Inflammatory macrophage treated with lipopolysaccharide for 1 hour (primary cell): ENCODE measurements around the gene PALMD.
A peak's percentile ranks its signal among the peaks of the same experiment; 100 is the strongest.

ENCODE experiments used
- DNase-seq, 2 donors: peaks; one replicate each; pipeline ENCODE4 v3.0.0-alpha.2; 2020 to 2022

PALMD gene

DNA sequence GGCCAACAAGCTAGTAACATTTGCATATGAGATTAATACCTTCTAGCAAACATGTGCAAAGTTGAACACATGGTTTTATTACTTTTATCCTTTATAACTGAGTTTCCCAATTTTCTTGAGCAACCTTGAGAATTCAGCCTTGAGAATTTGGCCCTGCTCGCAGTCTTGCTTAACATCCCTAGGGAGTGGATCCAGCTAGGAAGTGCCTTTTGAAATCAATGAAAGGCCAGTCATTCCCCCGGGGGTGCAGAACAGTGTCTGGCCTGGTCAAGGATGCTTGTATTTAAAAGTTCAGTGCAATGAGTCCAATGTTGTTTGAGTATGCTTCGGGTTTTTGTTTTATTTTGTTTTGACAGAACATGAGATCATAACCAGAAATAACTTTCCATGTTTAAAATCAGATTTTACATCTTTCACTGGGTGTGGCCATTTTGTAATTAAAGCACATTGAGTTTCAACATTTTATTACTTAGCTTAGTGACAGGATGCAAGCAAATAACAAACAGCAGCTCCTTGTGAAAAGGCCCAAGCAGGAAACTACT, 16.7 kb downstream of the PALMD start:
- DNase-seq: no peak

- no peak for DNase-seq
Measured at GRCh38 chr1:99663501-99663900, 17.6 kb downstream of the PALMD start.

DNA sequence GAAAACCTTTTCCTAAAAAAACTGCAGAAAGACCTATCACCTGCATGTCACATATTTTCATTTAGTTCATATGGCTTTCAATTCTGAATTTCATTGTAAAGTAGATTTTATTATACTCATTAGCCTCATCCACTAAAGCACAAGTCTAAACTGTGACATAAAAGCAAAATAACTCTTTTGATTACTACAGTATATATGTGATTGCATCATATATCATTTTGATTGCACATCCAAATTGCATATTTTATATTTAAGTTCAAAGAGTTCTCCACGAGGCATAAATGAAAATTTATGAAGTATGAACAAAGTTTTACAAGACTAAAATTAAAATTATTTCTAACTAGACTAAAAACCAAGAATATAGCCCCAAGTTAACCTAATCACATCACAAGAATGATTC, 19.3 kb downstream of the PALMD start:
- no peak for DNase-seq

DNA sequence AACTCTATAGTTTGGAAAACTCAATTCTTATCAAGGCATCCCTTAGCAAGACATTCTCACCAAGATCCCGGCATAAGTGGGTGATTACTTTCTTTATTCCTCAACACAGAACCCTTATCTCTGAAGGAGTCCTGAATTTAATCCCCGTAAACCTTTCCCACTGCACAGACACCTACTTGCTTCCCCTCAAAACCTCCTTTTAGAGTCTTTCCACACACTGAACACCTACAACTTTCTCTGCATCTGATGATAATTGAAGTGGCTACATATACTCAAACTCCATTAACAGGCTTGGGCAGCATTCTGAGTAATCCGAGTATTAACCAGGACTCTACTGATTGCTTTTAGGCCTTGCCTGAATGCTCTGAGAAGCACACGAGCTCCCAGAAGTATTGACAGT, 23.5 kb downstream of the PALMD start:
- no peak for DNase-seq

- no peak for DNase-seq
Measured at GRCh38 chr1:99669821-99670220, 23.9 kb downstream of the PALMD start.

DNA sequence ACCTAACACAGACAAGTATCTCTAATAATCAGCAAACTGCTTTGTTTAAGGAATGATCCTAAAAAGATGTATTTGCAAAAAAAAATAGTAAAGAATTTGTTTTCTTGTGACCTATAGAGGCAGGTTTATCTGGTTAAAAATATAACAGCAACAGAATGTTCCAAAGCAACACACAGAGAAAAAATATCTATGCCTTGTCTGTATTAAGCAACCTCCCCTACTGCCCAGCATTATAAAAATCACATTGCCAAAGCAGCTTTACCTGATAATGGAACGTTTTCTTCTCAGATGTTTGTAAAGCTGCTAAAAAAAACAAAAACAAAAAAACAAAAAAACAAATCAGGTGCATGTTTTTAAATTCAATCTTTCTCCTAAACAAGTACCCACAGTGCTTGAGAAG, 24.7 kb downstream of the PALMD start:
- DNase-seq: no peak

DNA sequence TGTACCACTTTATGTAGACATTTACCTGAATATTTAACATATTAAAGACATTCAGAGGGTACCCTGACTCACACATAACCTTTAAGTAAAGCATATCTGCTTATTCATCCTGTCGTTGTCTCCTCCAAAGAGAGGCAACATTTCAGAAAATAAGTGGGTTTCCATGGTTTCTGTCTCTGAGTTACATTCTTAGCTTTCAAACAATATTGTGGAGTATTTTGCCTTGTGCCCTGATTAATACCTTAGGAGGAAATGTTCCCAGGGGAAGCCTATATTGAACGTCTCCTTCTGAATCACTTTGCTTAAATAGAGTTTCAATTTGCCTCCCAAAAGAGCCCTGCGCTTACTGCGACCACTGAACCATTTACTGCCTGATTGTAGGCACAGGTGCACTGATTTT, 26.1 kb downstream of the PALMD start:
- no peak for DNase-seq

GRCh38 chr1:99672530-99673213, 26.8 kb downstream of the PALMD start:
- DNase-seq: no peak

GRCh38 chr1:99673315-99673714, 27.4 kb downstream of the PALMD start:
- no peak for DNase-seq

GRCh38 chr1:99674115-99675064, 28.5 kb downstream of the PALMD start:
- no peak for DNase-seq

GRCh38 chr1:99675292-99675691, 29.4 kb downstream of the PALMD start:
- no peak for DNase-seq

GRCh38 chr1:99675994-99676393, 30.1 kb downstream of the PALMD start:
- no peak for DNase-seq

DNA sequence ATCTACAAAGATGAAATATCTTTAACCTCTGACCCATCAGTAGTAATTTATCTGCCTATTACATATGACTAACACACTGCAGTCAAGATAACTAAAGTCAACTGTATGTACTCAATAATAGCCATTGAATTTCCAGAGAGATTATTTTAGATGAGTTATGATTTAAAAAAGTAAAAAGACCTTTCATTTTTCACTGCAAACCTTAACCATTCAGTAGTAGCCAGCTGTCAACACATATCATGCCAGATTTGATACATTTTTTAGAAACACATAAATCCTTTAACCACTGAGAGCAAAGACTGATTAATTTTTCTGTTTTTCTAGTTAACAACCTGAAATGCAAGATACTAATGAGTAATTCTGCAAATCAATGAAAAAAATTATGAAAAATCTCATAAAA, 31.0 kb downstream of the PALMD start:
- DNase-seq: no peak

DNA sequence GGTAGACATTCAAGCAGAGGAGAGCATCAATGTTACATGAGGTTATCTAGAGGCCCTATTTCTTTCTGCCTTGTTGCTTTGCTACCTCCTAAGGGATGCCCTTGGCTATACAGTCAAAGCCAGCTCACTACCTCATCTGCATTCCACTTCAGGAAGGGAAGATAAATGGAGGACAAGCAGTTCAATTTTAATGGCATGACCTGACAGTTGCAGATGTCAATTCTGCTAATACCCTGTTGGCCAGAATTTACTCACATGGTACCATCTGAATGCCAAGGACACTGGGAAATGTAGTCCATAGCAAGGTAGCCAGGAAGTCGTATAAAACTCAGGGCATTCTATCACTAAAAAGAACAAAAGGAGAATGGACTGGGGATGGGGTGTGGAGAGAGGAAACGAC, 31.5 kb downstream of the PALMD start:
- DNase-seq: no peak

- no peak for DNase-seq
Measured at GRCh38 chr1:99680270-99680669, 34.4 kb downstream of the PALMD start.

DNA sequence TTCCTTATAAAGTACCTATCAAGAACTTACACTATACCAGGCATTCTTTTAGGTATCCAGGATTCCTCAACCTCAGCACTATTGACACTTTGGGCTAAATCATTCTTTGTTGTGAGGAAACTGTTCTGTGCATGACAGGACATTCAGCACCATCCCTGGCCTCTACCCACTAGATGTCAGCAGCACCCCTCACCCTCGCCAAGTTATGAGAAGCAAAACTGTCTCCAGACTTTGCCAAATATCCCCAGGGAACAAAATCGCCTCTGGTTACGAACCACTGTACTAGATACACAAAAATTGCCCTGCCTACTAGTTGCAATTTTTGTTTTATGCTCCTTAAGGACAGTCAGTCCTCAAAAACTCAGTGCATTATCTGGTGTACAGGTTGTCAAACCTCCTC, 35.7 kb downstream of the PALMD start:
- no peak for DNase-seq

- DNase-seq: no peak
Measured at GRCh38 chr1:99682291-99682751, 36.4 kb downstream of the PALMD start.

DNA sequence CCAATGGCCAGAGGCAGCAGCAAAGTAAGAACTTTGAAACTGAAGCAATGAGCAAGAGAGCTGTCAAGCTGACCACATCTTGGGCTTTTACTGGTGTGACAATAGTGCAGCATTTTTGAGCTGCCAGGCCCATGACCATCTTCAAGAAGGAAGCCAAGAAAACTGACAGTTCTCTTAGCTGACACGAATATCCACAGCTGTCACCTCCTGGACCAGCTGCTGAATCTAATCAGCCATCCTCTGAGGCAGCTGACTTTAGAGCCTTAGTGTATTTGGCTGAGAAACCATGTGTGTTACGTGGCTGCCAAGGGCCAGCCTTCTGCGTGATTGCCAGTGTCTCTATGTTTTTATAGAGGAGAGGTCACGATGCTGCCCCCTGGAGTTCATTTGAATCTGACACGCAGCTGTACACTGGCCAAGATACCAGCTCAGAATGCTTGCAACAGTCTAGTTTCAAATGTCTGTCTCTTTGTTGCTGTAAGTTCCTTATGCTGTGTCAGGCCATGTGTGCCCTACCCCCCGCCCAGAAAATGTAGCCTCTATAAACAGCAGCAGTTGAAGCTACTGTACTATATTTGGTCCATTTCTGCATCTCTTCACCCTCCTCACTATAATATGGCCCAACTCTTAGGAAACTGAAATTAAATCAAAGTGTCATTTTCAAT, 39.7 kb downstream of the PALMD start:
- peak; percentile 21 to 64 for DNase-seq

GRCh38 chr1:99691175-99691574, 45.3 kb downstream of the PALMD start:
- no peak for DNase-seq

- no peak for DNase-seq
Measured at GRCh38 chr1:99696616-99697015, 50.7 kb downstream of the PALMD start.

- DNase-seq: no peak
Measured at GRCh38 chr1:99697580-99697979, 51.7 kb downstream of the PALMD start.

GRCh38 chr1:99700020-99700419, 54.1 kb downstream of the PALMD start:
- peak; percentile 75 to 83 for DNase-seq

GRCh38 chr1:99702221-99702620, 56.3 kb downstream of the PALMD start:
- DNase-seq: no peak
